ENCODE data around the gene TRIM45. TPM values are rescaled to one million over a fixed set of nuclear protein-coding genes. Genes with fewer than 3 reads are reported as not detected.

TRIM45 gene
- total RNA-seq, 1 experiment from 2014 or later = 5.1 TPM

- Mint-ChIP-seq H3K27ac (ENCODE audit: unreplicated experiment) (no peak overlapping the region), H3K36me3 (ENCODE audit: insufficient read depth, unreplicated experiment) (peaks cover 8% of the 10 kb centered on the region), H3K4me3 (ENCODE audit: unreplicated experiment) (no peak overlapping the region), H3K27me3 (ENCODE audit: insufficient read depth, unreplicated experiment) (no peaks in the 10 kb centered on the region), H3K4me1 (ENCODE audit: low read depth, unreplicated experiment) (no peaks in the 10 kb centered on the region), H3K9me3 (ENCODE audit: unreplicated experiment) (no peaks in the 10 kb centered on the region)
- no peak overlapping the region for H3K4me3 ChIP-seq (ENCODE audit: low read depth, low read length)
- DNase-seq = no peak
- ChIA-PET POLR2A (no interaction called here), CTCF (no interaction called here)
- H3K4me1 ChIP-seq = no peaks in the 10 kb centered on the region; the same call in 1 of the 2 replicates
- no peaks in the 10 kb centered on the region for H3K27me3 ChIP-seq (replicated peaks; ENCODE audit: control insufficient read depth, insufficient read depth, low read length)
- no peaks in the 10 kb centered on the region for H3K36me3 ChIP-seq (ENCODE audit: control insufficient read depth, insufficient read depth, low read length)
- no TSS peak for BruUV-seq (replicated peaks)
- no peaks in the 10 kb centered on the region for H3K9me3 ChIP-seq
- no peak for TF ChIP-seq CTCF (IDR thresholded peaks at IDR 0.05; ENCODE audit: insufficient read depth in 1 of 2, low read depth in 1 of 2, low read length in 1 of 2, severe bottlenecking in 1 of 2, unreplicated experiment in 1 of 2)
- intact Hi-C loops (cut with micrococcal nuclease; ENCODE audit: unreplicated experiment) = no loop called here
Observed at GRCh38 chr1:117061986-117062415, 59.5 kb downstream of the TRIM45 start.

Small RNAs within 50 kb of the gene (microRNA-seq; reads per million reads assigned to microRNA genes)
- 30.8 reads per million, percentile 61 among the genes with 10 or more reads in this experiment for gene MIR942

Other genes starting within 250 kb of the TRIM45 start
- gene PTGFRN, start 211.8 kb downstream of the TRIM45 start, total RNA-seq (2022) = 12.9 and 16.2 TPM in 2 replicates
- 0.16 and 0.86 TPM in 2 replicates for gene CD101, start 120.0 kb downstream of the TRIM45 start, total RNA-seq (2022)
- 31.9 and 33.4 TPM in 2 replicates for gene TTF2, start 61.4 kb downstream of the TRIM45 start, total RNA-seq (2022)
- 0.52 and 1.3 TPM in 2 replicates for gene VTCN1, start 89.2 kb upstream of the TRIM45 start, total RNA-seq (2022)
- 19.2 and 21.0 TPM in 2 replicates for gene MAN1A2, start 245.7 kb upstream of the TRIM45 start, total RNA-seq (2022)

All from Caco-2 (cell line).